Measurements from ENCODE around the gene JAKMIP2. TPM values are rescaled to one million over a fixed set of nuclear protein-coding genes. Genes with fewer than 3 reads are reported as not detected.

JAKMIP2 gene
- polyA plus RNA-seq, 1 donor from 2014 or later = 46.3 TPM

DNA sequence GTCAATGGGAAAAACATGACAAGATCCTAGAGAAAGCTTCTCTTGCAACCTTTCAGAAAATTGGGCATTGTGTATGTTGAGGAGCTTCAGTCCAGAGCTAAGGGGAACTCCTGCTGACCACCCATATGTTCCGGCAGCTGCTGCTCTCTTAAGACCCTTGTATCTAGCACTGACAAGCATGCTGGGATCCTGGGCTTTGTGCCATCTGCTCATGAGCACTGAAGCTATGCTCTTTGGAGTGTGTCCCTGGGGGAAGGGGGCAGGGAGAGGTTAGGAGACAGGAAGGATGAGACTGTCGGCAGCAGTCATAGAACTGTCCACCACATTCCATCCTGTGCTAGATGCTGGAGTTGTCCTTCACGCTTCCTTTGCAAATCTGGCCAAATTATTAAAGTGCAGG is 109.3 kb downstream of the JAKMIP2 start:
- Histone ChIP-seq H3K4me3 (ENCODE audit: low read length) (no peak overlapping the region), H2AFZ (ENCODE audit: low read depth, low read length) (no peak overlapping the region), H3K27ac (ENCODE audit: low read length) (no peak overlapping the region), H3K4me2 (ENCODE audit: low read length) (no peak overlapping the region), H3K9me3 (ENCODE audit: low read length) (no peaks in the 10 kb centered on the region), H3K79me2 (replicated peaks; ENCODE audit: insufficient read depth, low read length) (peaks cover 6% of the 10 kb centered on the region), H3K27me3 (ENCODE audit: insufficient read depth, low read depth, low read length) (no peaks in the 10 kb centered on the region), H3K9me2 (ENCODE audit: insufficient read depth, low read length) (no peaks in the 10 kb centered on the region), H3K9ac (ENCODE audit: low read length) (no peak overlapping the region), H4K20me1 (ENCODE audit: insufficient read depth) (no peaks in the 10 kb centered on the region), H3K36me3 (ENCODE audit: insufficient read depth, low read length) (peaks cover 11% of the 10 kb centered on the region), H3F3A (ENCODE audit: insufficient read depth, low read length, poor library complexity, severe bottlenecking) (peaks cover 5% of the 10 kb centered on the region)
- TF ChIP-seq TAF1 (IDR thresholded peaks at IDR 0.05; ENCODE audit: low read depth) = no peak
- no peak for TF ChIP-seq MXI1 (conservative IDR thresholded peaks at IDR 0.05; ENCODE audit: poor library complexity, severe bottlenecking)
- no peak for TF ChIP-seq EZH2 (IDR thresholded peaks at IDR 0.05; ENCODE audit: borderline replicate concordance, insufficient read depth, low read length, poor library complexity, severe bottlenecking)
- TF ChIP-seq, protein P1, sequence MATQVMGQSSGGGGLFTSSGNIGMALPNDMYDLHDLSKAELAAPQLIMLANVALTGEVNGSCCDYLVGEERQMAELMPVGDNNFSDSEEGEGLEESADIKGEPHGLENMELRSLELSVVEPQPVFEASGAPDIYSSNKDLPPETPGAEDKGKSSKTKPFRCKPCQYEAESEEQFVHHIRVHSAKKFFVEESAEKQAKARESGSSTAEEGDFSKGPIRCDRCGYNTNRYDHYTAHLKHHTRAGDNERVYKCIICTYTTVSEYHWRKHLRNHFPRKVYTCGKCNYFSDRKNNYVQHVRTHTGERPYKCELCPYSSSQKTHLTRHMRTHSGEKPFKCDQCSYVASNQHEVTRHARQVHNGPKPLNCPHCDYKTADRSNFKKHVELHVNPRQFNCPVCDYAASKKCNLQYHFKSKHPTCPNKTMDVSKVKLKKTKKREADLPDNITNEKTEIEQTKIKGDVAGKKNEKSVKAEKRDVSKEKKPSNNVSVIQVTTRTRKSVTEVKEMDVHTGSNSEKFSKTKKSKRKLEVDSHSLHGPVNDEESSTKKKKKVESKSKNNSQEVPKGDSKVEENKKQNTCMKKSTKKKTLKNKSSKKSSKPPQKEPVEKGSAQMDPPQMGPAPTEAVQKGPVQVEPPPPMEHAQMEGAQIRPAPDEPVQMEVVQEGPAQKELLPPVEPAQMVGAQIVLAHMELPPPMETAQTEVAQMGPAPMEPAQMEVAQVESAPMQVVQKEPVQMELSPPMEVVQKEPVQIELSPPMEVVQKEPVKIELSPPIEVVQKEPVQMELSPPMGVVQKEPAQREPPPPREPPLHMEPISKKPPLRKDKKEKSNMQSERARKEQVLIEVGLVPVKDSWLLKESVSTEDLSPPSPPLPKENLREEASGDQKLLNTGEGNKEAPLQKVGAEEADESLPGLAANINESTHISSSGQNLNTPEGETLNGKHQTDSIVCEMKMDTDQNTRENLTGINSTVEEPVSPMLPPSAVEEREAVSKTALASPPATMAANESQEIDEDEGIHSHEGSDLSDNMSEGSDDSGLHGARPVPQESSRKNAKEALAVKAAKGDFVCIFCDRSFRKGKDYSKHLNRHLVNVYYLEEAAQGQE (IDR thresholded peaks at IDR 0.05; ENCODE audit: borderline replicate concordance) = no peak
- TF ChIP-seq SMC3 (conservative IDR thresholded peaks at IDR 0.05; ENCODE audit: poor library complexity) = no peak
- TF ChIP-seq, protein P2, sequence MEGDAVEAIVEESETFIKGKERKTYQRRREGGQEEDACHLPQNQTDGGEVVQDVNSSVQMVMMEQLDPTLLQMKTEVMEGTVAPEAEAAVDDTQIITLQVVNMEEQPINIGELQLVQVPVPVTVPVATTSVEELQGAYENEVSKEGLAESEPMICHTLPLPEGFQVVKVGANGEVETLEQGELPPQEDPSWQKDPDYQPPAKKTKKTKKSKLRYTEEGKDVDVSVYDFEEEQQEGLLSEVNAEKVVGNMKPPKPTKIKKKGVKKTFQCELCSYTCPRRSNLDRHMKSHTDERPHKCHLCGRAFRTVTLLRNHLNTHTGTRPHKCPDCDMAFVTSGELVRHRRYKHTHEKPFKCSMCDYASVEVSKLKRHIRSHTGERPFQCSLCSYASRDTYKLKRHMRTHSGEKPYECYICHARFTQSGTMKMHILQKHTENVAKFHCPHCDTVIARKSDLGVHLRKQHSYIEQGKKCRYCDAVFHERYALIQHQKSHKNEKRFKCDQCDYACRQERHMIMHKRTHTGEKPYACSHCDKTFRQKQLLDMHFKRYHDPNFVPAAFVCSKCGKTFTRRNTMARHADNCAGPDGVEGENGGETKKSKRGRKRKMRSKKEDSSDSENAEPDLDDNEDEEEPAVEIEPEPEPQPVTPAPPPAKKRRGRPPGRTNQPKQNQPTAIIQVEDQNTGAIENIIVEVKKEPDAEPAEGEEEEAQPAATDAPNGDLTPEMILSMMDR (IDR thresholded peaks at IDR 0.05; ENCODE audit: poor library complexity, severe bottlenecking) = no peak
- no peak for TF ChIP-seq EP300 (conservative IDR thresholded peaks at IDR 0.05; ENCODE audit: poor library complexity, severe bottlenecking)
- no peak for TF ChIP-seq RAD21 (conservative IDR thresholded peaks at IDR 0.05)
- no peak for TF ChIP-seq POLR2AphosphoS5 (IDR thresholded peaks at IDR 0.05)

DNA sequence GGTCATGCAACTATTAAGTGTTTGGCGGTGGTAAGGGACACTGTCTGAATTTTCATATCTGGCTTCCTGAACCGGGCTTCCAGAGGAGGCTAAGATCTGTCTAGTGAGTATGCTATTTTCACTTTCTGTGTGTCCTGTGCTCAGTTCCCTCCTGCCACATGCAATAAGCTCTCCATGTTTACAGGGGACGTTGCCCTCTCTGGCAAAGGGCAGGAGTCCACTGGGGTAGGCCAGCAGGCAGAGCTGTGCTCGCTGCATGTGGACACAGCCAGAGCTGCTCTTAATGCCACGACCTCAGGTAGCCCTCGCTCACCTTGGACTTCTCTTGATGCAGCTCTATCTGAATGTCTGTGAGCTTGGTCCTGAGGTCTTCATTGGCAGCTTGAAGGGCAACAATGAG is 111.2 kb downstream of the JAKMIP2 start:
- H3K36me3 ChIP-seq (ENCODE audit: insufficient read depth, low read length) = peaks cover 11% of the 10 kb centered on the region
- H3K4me3 ChIP-seq (ENCODE audit: low read length) = no peak overlapping the region
- no peak overlapping the region for H3K27ac ChIP-seq (ENCODE audit: low read length)
- peaks cover 15% of the 10 kb centered on the region for H3F3A ChIP-seq (ENCODE audit: insufficient read depth, low read length, poor library complexity, severe bottlenecking)
- H3K9ac ChIP-seq (ENCODE audit: low read length) = no peak overlapping the region
- H3K79me2 ChIP-seq (replicated peaks; ENCODE audit: insufficient read depth, low read length) = peaks cover 6% of the 10 kb centered on the region
- TF ChIP-seq POLR2AphosphoS5 (IDR thresholded peaks at IDR 0.05) = no peak
- TF ChIP-seq, protein P2 (IDR thresholded peaks at IDR 0.05; ENCODE audit: poor library complexity, severe bottlenecking) = no peak
- TF ChIP-seq EZH2 (IDR thresholded peaks at IDR 0.05; ENCODE audit: borderline replicate concordance, insufficient read depth, low read length, poor library complexity, severe bottlenecking) = no peak
- TF ChIP-seq SMC3 (conservative IDR thresholded peaks at IDR 0.05; ENCODE audit: poor library complexity) = no peak
- TF ChIP-seq, protein P1 (IDR thresholded peaks at IDR 0.05; ENCODE audit: borderline replicate concordance) = no peak
- TF ChIP-seq EP300 (conservative IDR thresholded peaks at IDR 0.05; ENCODE audit: poor library complexity, severe bottlenecking) = no peak
- TF ChIP-seq TAF1 (IDR thresholded peaks at IDR 0.05; ENCODE audit: low read depth) = no peak
- TF ChIP-seq RAD21 (conservative IDR thresholded peaks at IDR 0.05) = no peak
- TF ChIP-seq MXI1 (conservative IDR thresholded peaks at IDR 0.05; ENCODE audit: poor library complexity, severe bottlenecking) = no peak
- no peaks in the 10 kb centered on the region for H3K9me3 ChIP-seq (ENCODE audit: low read length)
- H4K20me1 ChIP-seq (ENCODE audit: insufficient read depth) = no peaks in the 10 kb centered on the region
- no peak overlapping the region for H3K4me2 ChIP-seq (ENCODE audit: low read length)
- H2AFZ ChIP-seq (ENCODE audit: low read depth, low read length) = no peak overlapping the region
- H3K9me2 ChIP-seq (ENCODE audit: insufficient read depth, low read length) = no peaks in the 10 kb centered on the region
- H3K27me3 ChIP-seq (ENCODE audit: insufficient read depth, low read depth, low read length) = no peaks in the 10 kb centered on the region
